Trophoblast cell (in vitro differentiated cells and primary cell): ENCODE measurements around the gene SCART1.

Source experiments
- DNase-seq, 2 donors: peaks; one replicate each; pipeline ENCODE4 v3.0.0-alpha.2; 2016
- H2AFZ ChIP-seq: 2 replicates; pipeline ENCODE4 v1.6.1; 2013; ENCODE audit warnings: low read length, moderate library complexity, mild to moderate bottlenecking; ENCODE audit not compliant: insufficient read depth, poor library complexity
- H2AK5ac ChIP-seq: 2 replicates; pipeline ENCODE4 v1.6.1; 2013; ENCODE audit warnings: mild to moderate bottlenecking, low read length
- H2BK120ac ChIP-seq: 2 replicates; pipeline ENCODE4 v1.6.1; 2013; ENCODE audit warnings: low read length, mild to moderate bottlenecking, moderate library complexity; ENCODE audit not compliant: insufficient read depth, poor library complexity
- H2BK12ac ChIP-seq: 2 replicates; pipeline ENCODE4 v1.6.1; 2013; ENCODE audit warnings: mild to moderate bottlenecking, low read length, moderate library complexity
- H2BK5ac ChIP-seq: 2 replicates; pipeline ENCODE4 v1.6.1; 2013; ENCODE audit warnings: low read length, low read depth, moderate library complexity, mild to moderate bottlenecking; ENCODE audit not compliant: poor library complexity
- H3K14ac ChIP-seq: 2 replicates; pipeline ENCODE4 v1.6.1; 2013; ENCODE audit warnings: mild to moderate bottlenecking, low read length
- H3K18ac ChIP-seq: 2 replicates; pipeline ENCODE4 v1.6.1; 2013; ENCODE audit warnings: mild to moderate bottlenecking, low read length
- H3K23ac ChIP-seq: 2 replicates; pipeline ENCODE4 v1.6.1; 2013; ENCODE audit warnings: low read length
- H3K27ac ChIP-seq: 2 replicates; pipeline ENCODE4 v1.5.1; 2013; ENCODE audit warnings: low read depth, mild to moderate bottlenecking, inconsistent platforms, low read length, moderate library complexity
- H3K27me3 ChIP-seq: 2 replicates; pipeline ENCODE4 v1.6.1; 2013; ENCODE audit warnings: inconsistent platforms, mild to moderate bottlenecking, low read length, moderate library complexity; ENCODE audit not compliant: insufficient read depth
- H3K36me3 ChIP-seq, 2 experiments: 1 replicate in 1 of 2; 2 replicates in 1 of 2; pipeline ENCODE4 v1.6.1; 2013; ENCODE audit warnings: low read length in 2 of 2, mild to moderate bottlenecking in 2 of 2, moderate library complexity in 1 of 2; ENCODE audit not compliant: insufficient read depth in 2 of 2, control insufficient read depth in 1 of 2
- H3K4ac ChIP-seq: 2 replicates; pipeline ENCODE4 v1.6.1; 2013; ENCODE audit warnings: low read depth, mild to moderate bottlenecking, low read length, moderate library complexity
- H3K4me1 ChIP-seq, 2 experiments: 1 replicate in 1 of 2; 2 replicates in 1 of 2; pipeline ENCODE4 v1.6.1; 2013; ENCODE audit warnings: low read length in 2 of 2, mild to moderate bottlenecking in 2 of 2, moderate library complexity in 1 of 2; ENCODE audit not compliant: insufficient read depth in 2 of 2, control insufficient read depth in 1 of 2
- H3K4me2 ChIP-seq: 2 replicates; pipeline ENCODE4 v1.6.1; 2013; ENCODE audit warnings: inconsistent platforms, mild to moderate bottlenecking, low read length, moderate library complexity
- H3K4me3 ChIP-seq: 2 replicates; pipeline ENCODE4 v1.5.1; 2013; ENCODE audit warnings: mild to moderate bottlenecking, low read depth, low read length, inconsistent platforms
- H3K79me1 ChIP-seq: one replicate; pipeline ENCODE4 v1.6.1; 2013; ENCODE audit warnings: low read length
- H3K79me2 ChIP-seq: 2 replicates; pipeline ENCODE4 v1.6.1; 2013; ENCODE audit warnings: low read length, mild to moderate bottlenecking; ENCODE audit not compliant: control insufficient read depth, insufficient read depth, poor library complexity
- H3K9ac ChIP-seq: 2 replicates; pipeline ENCODE4 v1.6.1; 2013; ENCODE audit warnings: mild to moderate bottlenecking, low read length
- H3K9me3 ChIP-seq: 2 replicates; pipeline ENCODE4 v1.6.1; 2013; ENCODE audit warnings: low read depth, mild to moderate bottlenecking, control low read depth, inconsistent platforms, low read length; ENCODE audit not compliant: insufficient read depth
- H4K12ac ChIP-seq: 2 replicates; pipeline ENCODE4 v1.6.1; 2013; ENCODE audit warnings: low read depth, mild to moderate bottlenecking, low read length, moderate library complexity
- H4K8ac ChIP-seq: 2 replicates; pipeline ENCODE4 v1.6.1; 2013; ENCODE audit warnings: low read depth, mild to moderate bottlenecking, low read length, moderate library complexity
- H4K91ac ChIP-seq: one replicate; pipeline ENCODE4 v1.6.1; 2013; ENCODE audit warnings: low read depth, mild to moderate bottlenecking, low read length, moderate library complexity
- WGBS: extraction: QIAGEN DNeasy Blood & Tissue Kit; methylation state at CpG from one replicate; pipeline ENCODE4 v1.1.7; 2013; ENCODE audit warnings: missing lambda C conversion rate; ENCODE audit not compliant: insufficient read length, insufficient coverage; ENCODE audit errors: extremely low coverage; 5-methylcytosine and 5-hydroxymethylcytosine counted together

SCART1 gene

GRCh38 chr10:133473270-133473669 is 19.5 kb downstream of the SCART1 start:
- H2BK120ac ChIP-seq, result no peak overlapping the region
- no peak overlapping the region for H4K91ac ChIP-seq
- no peaks in the 10 kb centered on the region for H3K36me3 ChIP-seq
- no peak overlapping the region for H2AK5ac ChIP-seq
- H3K79me1 ChIP-seq, result no peaks in the 10 kb centered on the region
- no peak overlapping the region for H3K27ac ChIP-seq
- H3K79me2 ChIP-seq, result no peaks in the 10 kb centered on the region
- no peak overlapping the region for H3K18ac ChIP-seq
- no peak overlapping the region for H3K4me3 ChIP-seq
- no CpG with 5 or more reads among the region's 4 CpGs for WGBS
- H3K9ac ChIP-seq, result no peak overlapping the region
- no peaks in the 10 kb centered on the region for H3K4me1 ChIP-seq
- no peak overlapping the region for H3K4ac ChIP-seq
- H3K4me2 ChIP-seq, result no peak overlapping the region
- H2BK5ac ChIP-seq, result no peak overlapping the region
- no peak overlapping the region for H3K14ac ChIP-seq
- H2BK12ac ChIP-seq, result no peak overlapping the region
- no peaks in the 10 kb centered on the region for H3K27me3 ChIP-seq
- no peak for DNase-seq
- no peak overlapping the region for H2AFZ ChIP-seq
- H4K12ac ChIP-seq, result no peak overlapping the region
- no peak overlapping the region for H4K8ac ChIP-seq
- H3K23ac ChIP-seq, result no peak overlapping the region
- H3K9me3 ChIP-seq, result peaks cover 43% of the 10 kb centered on the region

GRCh38 chr10:133474027-133474426 is 20.3 kb downstream of the SCART1 start:
- Histone ChIP-seq H2BK5ac (no peak overlapping the region), H3K4ac (no peak overlapping the region), H3K9me3 (peaks cover 43% of the 10 kb centered on the region), H4K8ac (no peak overlapping the region), H4K12ac (no peak overlapping the region), H3K36me3 (no peaks in the 10 kb centered on the region), H3K18ac (no peak overlapping the region), H2AK5ac (no peak overlapping the region), H3K79me1 (no peaks in the 10 kb centered on the region), H2AFZ (no peak overlapping the region), H3K27me3 (no peaks in the 10 kb centered on the region), H4K91ac (no peak overlapping the region), H3K23ac (no peak overlapping the region), H3K79me2 (no peaks in the 10 kb centered on the region), H3K9ac (no peak overlapping the region), H3K14ac (no peak overlapping the region), H3K27ac (no peak overlapping the region), H2BK120ac (no peak overlapping the region), H2BK12ac (no peak overlapping the region), H3K4me1 (no peaks in the 10 kb centered on the region), H3K4me3 (no peak overlapping the region), H3K4me2 (no peak overlapping the region)
- no peak for DNase-seq
- WGBS, result no CpG with 5 or more reads among the region's 2 CpGs

- no peaks in the 10 kb centered on the region for H3K4me1 ChIP-seq
- no peak overlapping the region for H3K18ac ChIP-seq
- DNase-seq, result no peak
- H3K79me1 ChIP-seq, result no peaks in the 10 kb centered on the region
- H3K4ac ChIP-seq, result no peak overlapping the region
- no peak overlapping the region for H2AK5ac ChIP-seq
- H3K4me2 ChIP-seq, result no peak overlapping the region
- H3K23ac ChIP-seq, result no peak overlapping the region
- H4K8ac ChIP-seq, result no peak overlapping the region
- no peak overlapping the region for H3K14ac ChIP-seq
- H3K4me3 ChIP-seq, result no peak overlapping the region
- H3K27me3 ChIP-seq, result no peaks in the 10 kb centered on the region
- WGBS, result no CpG with 5 or more reads among the region's 12 CpGs
- H3K9me3 ChIP-seq, result peaks cover 43% of the 10 kb centered on the region
- no peaks in the 10 kb centered on the region for H3K36me3 ChIP-seq
- no peak overlapping the region for H4K12ac ChIP-seq
- no peak overlapping the region for H2BK120ac ChIP-seq
- H3K79me2 ChIP-seq, result no peaks in the 10 kb centered on the region
- H2AFZ ChIP-seq, result no peak overlapping the region
- H2BK5ac ChIP-seq, result no peak overlapping the region
- no peak overlapping the region for H4K91ac ChIP-seq
- H3K27ac ChIP-seq, result no peak overlapping the region
- no peak overlapping the region for H3K9ac ChIP-seq
- no peak overlapping the region for H2BK12ac ChIP-seq
These were observed 21.1 kb downstream of the SCART1 start for GRCh38 chr10:133474665-133475424.

GRCh38 chr10:133475425-133475734 is 21.6 kb downstream of the SCART1 start:
- Histone ChIP-seq H2BK5ac (no peak overlapping the region), H2AK5ac (no peak overlapping the region), H4K91ac (no peak overlapping the region), H4K8ac (no peak overlapping the region), H3K79me1 (no peaks in the 10 kb centered on the region), H3K9me3 (peaks cover 42% of the 10 kb centered on the region), H4K12ac (no peak overlapping the region), H3K4me1 (no peaks in the 10 kb centered on the region), H3K4ac (no peak overlapping the region), H3K14ac (no peak overlapping the region), H3K4me2 (no peak overlapping the region), H3K36me3 (no peaks in the 10 kb centered on the region), H2BK120ac (no peak overlapping the region), H3K9ac (no peak overlapping the region), H3K79me2 (no peaks in the 10 kb centered on the region), H3K27me3 (no peaks in the 10 kb centered on the region), H3K4me3 (no peak overlapping the region), H2BK12ac (no peak overlapping the region), H2AFZ (no peak overlapping the region), H3K23ac (no peak overlapping the region), H3K18ac (no peak overlapping the region), H3K27ac (no peak overlapping the region)
- no CpG with 5 or more reads among the region's 5 CpGs for WGBS
- DNase-seq, result no peak
